Measurements from ENCODE around the gene MGA.
A peak's percentile ranks its signal among the peaks of the same experiment; 100 is the strongest.
"Not testable (repeated sequence)": the region's sequence is repeated elsewhere in the genome, so short reads cannot be mapped to it uniquely, and the experiment has no call there.

Gene MGA

GRCh38 chr15:41727143-41727542 lies 66.9 kb downstream of the MGA start:
- DNase-seq = no peak

GRCh38 chr15:41728061-41728460 lies 67.9 kb downstream of the MGA start:
- DNase-seq = not testable (repeated sequence)

GRCh38 chr15:41730543-41730942 lies 70.3 kb downstream of the MGA start:
- no peak for DNase-seq

GRCh38 chr15:41732483-41732882 lies 72.3 kb downstream of the MGA start:
- no peak for DNase-seq

GRCh38 chr15:41734079-41734478 lies 73.9 kb downstream of the MGA start:
- no peak for DNase-seq

GRCh38 chr15:41735046-41735445 lies 74.8 kb downstream of the MGA start:
- no peak for DNase-seq

- not testable (repeated sequence) for DNase-seq
These were observed 75.3 kb downstream of the MGA start for GRCh38 chr15:41735492-41735891.

GRCh38 chr15:41746802-41747201 lies 86.6 kb downstream of the MGA start:
- DNase-seq = no peak

- no peak for DNase-seq
These were observed 96.0 kb downstream of the MGA start for GRCh38 chr15:41756198-41756597.

GRCh38 chr15:41772720-41773331 lies 112.6 kb downstream of the MGA start:
- peak; percentile 59 for DNase-seq

GRCh38 chr15:41773332-41773728 lies 113.1 kb downstream of the MGA start:
- DNase-seq = no peak

GRCh38 chr15:41773729-41774061 lies 113.5 kb downstream of the MGA start:
- DNase-seq = no peak

GRCh38 chr15:41774062-41774881 lies 114.1 kb downstream of the MGA start, which contains the start of gene MAPKBP1:
Gene MAPKBP1 (plus strand): TSS chr15:41774484. CDS start chr15:41775276, 792 bp downstream.
- DNase-seq = peak; percentile 99

- no peak for DNase-seq
These were observed 114.7 kb downstream of the MGA start for GRCh38 chr15:41774882-41775417.

GRCh38 chr15:41775651-41776050 lies 115.4 kb downstream of the MGA start:
- DNase-seq = no peak

- no peak for DNase-seq
These were observed 117.3 kb downstream of the MGA start for GRCh38 chr15:41777421-41777973.

- DNase-seq = no peak
These were observed 118.3 kb downstream of the MGA start for GRCh38 chr15:41778521-41778920.

GRCh38 chr15:41779662-41780157 lies 119.5 kb downstream of the MGA start:
- DNase-seq = no peak

GRCh38 chr15:41780266-41780665 lies 120.1 kb downstream of the MGA start:
- DNase-seq = no peak

- no peak for DNase-seq
These were observed 120.5 kb downstream of the MGA start for GRCh38 chr15:41780727-41781126.

- DNase-seq = no peak
These were observed 122.4 kb downstream of the MGA start for GRCh38 chr15:41782371-41783282.

- no peak for DNase-seq
These were observed 123.1 kb downstream of the MGA start for GRCh38 chr15:41783296-41783695.

- no peak for DNase-seq
These were observed 128.1 kb downstream of the MGA start for GRCh38 chr15:41788262-41788661.
